Measurements from ENCODE around the gene IZUMO4. TPM values are rescaled to one million over a fixed set of nuclear protein-coding genes. Genes with fewer than 3 reads are reported as not detected.

The IZUMO4 gene
- total RNA-seq, 1 experiment from 2014 or later: 5.3 TPM

DNA sequence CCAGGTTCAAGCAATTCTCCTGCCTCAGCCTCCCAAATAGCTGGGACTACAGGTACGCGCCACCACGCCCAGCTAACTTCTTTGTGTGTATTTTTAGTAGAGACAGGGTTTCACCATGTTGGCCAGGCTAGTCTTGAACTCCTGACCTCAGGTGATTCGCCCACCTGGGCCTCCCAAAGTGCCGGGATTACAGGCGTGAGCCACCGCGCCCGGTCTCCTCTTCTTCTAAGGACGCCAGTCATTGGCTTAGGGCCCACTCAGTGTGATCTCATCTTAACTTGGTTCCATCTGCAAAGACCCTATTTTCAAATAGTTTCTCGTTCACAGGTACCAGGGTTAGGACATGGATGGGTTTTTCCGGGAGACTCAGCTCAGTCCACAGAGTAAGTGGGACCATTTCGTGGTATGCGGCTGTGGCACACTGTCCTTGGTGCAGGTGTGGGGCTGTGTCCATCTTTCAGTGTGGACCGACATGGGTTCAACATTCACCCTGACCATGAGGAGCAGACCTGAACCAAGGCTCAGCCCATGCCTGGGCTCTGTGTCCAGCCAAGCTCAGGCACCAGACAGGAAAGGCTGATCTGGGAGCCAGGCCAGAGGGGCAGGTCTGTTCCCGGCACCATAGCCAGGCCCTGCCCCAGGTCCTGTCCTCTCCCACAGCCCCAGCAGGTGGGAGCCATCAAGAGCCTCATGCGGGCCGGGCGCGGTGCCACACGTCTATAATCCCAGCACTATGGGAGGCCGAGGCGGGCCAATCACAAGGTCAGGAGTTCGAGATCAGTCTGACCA is 42.9 kb upstream of the IZUMO4 start:
- Mint-ChIP-seq H3K27ac (ENCODE audit: low read depth, unreplicated experiment) (peak overlapping the region; percentile 91), H3K27me3 (ENCODE audit: insufficient read depth, unreplicated experiment) (no peaks in the 10 kb centered on the region), H3K4me3 (ENCODE audit: unreplicated experiment) (no peak overlapping the region), H3K36me3 (ENCODE audit: insufficient read depth, unreplicated experiment) (peaks cover 21% of the 10 kb centered on the region), H3K4me1 (ENCODE audit: insufficient read depth, unreplicated experiment) (peaks cover 14% of the 10 kb centered on the region), H3K9me3 (ENCODE audit: unreplicated experiment) (no peaks in the 10 kb centered on the region)
- intact Hi-C loops (cut with micrococcal nuclease): no loop called here
- DNase-seq (ENCODE audit: unreplicated experiment): peak; percentile 85
- TF ChIP-seq, protein P1, sequence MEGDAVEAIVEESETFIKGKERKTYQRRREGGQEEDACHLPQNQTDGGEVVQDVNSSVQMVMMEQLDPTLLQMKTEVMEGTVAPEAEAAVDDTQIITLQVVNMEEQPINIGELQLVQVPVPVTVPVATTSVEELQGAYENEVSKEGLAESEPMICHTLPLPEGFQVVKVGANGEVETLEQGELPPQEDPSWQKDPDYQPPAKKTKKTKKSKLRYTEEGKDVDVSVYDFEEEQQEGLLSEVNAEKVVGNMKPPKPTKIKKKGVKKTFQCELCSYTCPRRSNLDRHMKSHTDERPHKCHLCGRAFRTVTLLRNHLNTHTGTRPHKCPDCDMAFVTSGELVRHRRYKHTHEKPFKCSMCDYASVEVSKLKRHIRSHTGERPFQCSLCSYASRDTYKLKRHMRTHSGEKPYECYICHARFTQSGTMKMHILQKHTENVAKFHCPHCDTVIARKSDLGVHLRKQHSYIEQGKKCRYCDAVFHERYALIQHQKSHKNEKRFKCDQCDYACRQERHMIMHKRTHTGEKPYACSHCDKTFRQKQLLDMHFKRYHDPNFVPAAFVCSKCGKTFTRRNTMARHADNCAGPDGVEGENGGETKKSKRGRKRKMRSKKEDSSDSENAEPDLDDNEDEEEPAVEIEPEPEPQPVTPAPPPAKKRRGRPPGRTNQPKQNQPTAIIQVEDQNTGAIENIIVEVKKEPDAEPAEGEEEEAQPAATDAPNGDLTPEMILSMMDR (IDR thresholded peaks at IDR 0.05; ENCODE audit: unreplicated experiment): no peak
- ChIA-PET CTCF (interaction anchor here (1.2 kb wide), 1 partner anchor 35 kb away, joined by 5 read pairs; no protein-coding TSS in a partner anchor), POLR2A (interaction anchor here (3.0 to 4.5 kb wide), 2 partner anchors 12 to 22 kb away, joined by 27 read pairs; no protein-coding TSS in a partner anchor)
- no TSS peak for BruUV-seq (replicated peaks)

DNA sequence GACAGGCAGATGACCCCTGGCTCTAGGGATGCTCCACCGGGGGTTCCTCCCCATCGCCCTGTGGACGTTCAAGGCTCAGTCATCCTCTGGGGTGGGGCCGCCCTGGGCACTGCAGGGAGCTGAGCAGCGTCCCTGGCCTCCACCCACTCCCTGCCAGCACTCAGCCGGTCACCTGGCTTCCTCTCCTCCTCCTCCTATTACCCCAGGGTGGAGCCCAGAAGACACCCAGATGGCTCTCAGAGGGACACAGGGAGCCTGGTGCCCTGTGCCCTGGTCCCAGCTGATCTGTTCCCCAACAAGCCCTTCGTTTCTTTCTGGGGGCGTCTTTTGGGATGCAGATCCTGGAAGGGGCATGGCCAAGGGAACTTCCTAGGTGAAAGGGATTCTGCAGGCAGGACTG is 42.0 kb upstream of the IZUMO4 start:
- Mint-ChIP-seq H3K9me3 (ENCODE audit: unreplicated experiment) (no peaks in the 10 kb centered on the region), H3K4me3 (ENCODE audit: unreplicated experiment) (peak overlapping the region; percentile 19), H3K36me3 (ENCODE audit: insufficient read depth, unreplicated experiment) (peaks cover 17% of the 10 kb centered on the region), H3K4me1 (ENCODE audit: insufficient read depth, unreplicated experiment) (peaks cover 12% of the 10 kb centered on the region), H3K27ac (ENCODE audit: low read depth, unreplicated experiment) (peak overlapping the region; percentile 91), H3K27me3 (ENCODE audit: insufficient read depth, unreplicated experiment) (no peaks in the 10 kb centered on the region)
- ChIA-PET CTCF (interaction anchor here (1.2 kb wide), 1 partner anchor 35 kb away, joined by 5 read pairs; no protein-coding TSS in a partner anchor), POLR2A (interaction anchor here (0.7 to 4.5 kb wide), 3 partner anchors 13 to 281 kb away, joined by 3 to 27 read pairs (median 3); no protein-coding TSS in a partner anchor)
- BruUV-seq (replicated peaks): no TSS peak
- DNase-seq (ENCODE audit: unreplicated experiment): peak; percentile 56
- intact Hi-C loops (cut with micrococcal nuclease): no loop called here
- TF ChIP-seq, protein P1 (IDR thresholded peaks at IDR 0.05; ENCODE audit: unreplicated experiment): no peak

DNA sequence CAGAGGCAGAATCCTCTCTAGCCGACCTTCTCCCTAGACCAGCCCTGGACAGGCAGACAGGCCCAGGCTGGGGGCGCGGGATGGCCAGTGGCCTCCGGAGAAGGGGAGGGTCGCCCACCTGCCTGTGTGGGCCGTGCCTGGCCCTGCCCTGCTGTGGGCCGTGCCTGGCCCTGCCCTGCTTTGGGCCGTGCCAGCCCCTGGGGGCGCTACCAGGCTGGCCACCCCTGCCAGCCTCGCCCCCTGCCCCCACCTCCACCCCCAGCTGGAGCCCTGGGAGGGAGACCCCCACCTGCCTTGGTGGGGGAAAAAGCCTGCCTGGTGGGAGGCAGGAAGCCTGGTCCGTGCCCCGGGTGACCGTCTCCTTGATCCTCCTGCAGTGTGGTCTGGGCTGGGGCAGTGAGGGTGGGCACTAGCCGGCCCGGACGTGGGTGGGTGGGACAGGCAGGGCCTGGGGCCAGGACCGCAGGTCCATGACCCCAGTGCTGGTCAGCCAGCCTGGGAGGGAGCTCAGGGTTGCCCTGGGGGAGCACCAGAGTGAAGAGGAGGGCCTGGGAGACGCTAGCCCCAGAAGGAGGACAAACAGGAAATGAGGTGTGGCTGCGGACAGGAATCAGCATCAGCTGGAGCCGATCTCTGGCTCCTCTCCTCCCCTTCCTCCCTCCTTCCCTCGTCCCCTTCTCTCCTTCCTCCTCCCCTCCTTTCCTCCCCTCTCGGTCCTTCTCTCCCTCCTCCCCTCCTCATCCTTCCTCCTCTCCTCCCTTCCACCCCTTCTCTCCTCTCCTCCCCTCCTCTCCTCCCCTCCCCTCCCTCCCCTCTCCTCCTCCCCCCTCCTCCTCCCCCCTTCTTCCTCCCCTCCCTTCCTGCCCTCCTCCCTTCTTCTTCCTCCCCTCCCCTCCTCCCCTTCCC is 40.5 kb upstream of the IZUMO4 start:
- intact Hi-C loops (cut with micrococcal nuclease): no loop called here
- CTCF ChIA-PET: interaction anchor here (0.6 kb wide), 1 partner anchor 8 kb away, joined by 3 read pairs; no protein-coding TSS in a partner anchor
- peak overlapping the region; percentile 62 for H3K4me3 Mint-ChIP-seq (ENCODE audit: unreplicated experiment)
- POLR2A ChIA-PET: interaction anchor here (1.0 to 1.1 kb wide), 2 partner anchors 23 to 40 kb away, joined by 3 to 4 read pairs; partner anchors contain the start of gene MOB3A
- H3K27me3 Mint-ChIP-seq (ENCODE audit: insufficient read depth, unreplicated experiment): no peaks in the 10 kb centered on the region
- no peaks in the 10 kb centered on the region for H3K9me3 Mint-ChIP-seq (ENCODE audit: unreplicated experiment)
- peak overlapping the region; percentile 91 for H3K27ac Mint-ChIP-seq (ENCODE audit: low read depth, unreplicated experiment)
- peak; percentile 84 for DNase-seq (ENCODE audit: unreplicated experiment)
- peaks cover 6% of the 10 kb centered on the region for H3K36me3 Mint-ChIP-seq (ENCODE audit: insufficient read depth, unreplicated experiment)
- TF ChIP-seq, protein P1 (IDR thresholded peaks at IDR 0.05; ENCODE audit: unreplicated experiment): no peak
- peaks cover 19% of the 10 kb centered on the region for H3K4me1 Mint-ChIP-seq (ENCODE audit: insufficient read depth, unreplicated experiment)
- BruUV-seq (replicated peaks): no TSS peak

Data from MCF 10A (cell line).